Measurements from ENCODE around the gene CMTM8. TPM values are rescaled to one million over a fixed set of nuclear protein-coding genes. Genes with fewer than 3 reads are reported as not detected.

Gene CMTM8
- total RNA-seq, 2 donors from 2014 or later = 11.7 to 14.2 TPM

- Histone ChIP-seq H3K27ac (no peak overlapping the region), H3K4me3 (no peak overlapping the region), H3K4me1 (no peaks in the 10 kb centered on the region), H3K36me3 (no peaks in the 10 kb centered on the region), H3K9me3 (no peaks in the 10 kb centered on the region), H3K9ac (ENCODE audit: low read depth in 2 of 2, low read length in 2 of 2) (no peak overlapping the region), H3K27me3 (no peaks in the 10 kb centered on the region)
- intact Hi-C loops (cut with DNase I) = no loop called here
- no peak for DNase-seq
- TF ChIP-seq CTCF (IDR thresholded peaks at IDR 0.05) = no peak
These were observed 133.2 kb downstream of the CMTM8 start for GRCh38 chr3:32371461-32372212.

GRCh38 chr3:32372213-32372490 lies 133.7 kb downstream of the CMTM8 start:
- no peak overlapping the region for H3K27ac ChIP-seq
- no peaks in the 10 kb centered on the region for H3K27me3 ChIP-seq
- no peak overlapping the region for H3K4me3 ChIP-seq
- H3K4me1 ChIP-seq = no peaks in the 10 kb centered on the region
- no peak overlapping the region for H3K9ac ChIP-seq (ENCODE audit: low read depth in 2 of 2, low read length in 2 of 2)
- intact Hi-C loops (cut with DNase I) = no loop called here
- H3K9me3 ChIP-seq = no peaks in the 10 kb centered on the region
- H3K36me3 ChIP-seq = no peaks in the 10 kb centered on the region
- DNase-seq = no peak
- TF ChIP-seq CTCF (IDR thresholded peaks at IDR 0.05) = no peak

GRCh38 chr3:32373276-32373675 lies 134.8 kb downstream of the CMTM8 start:
- TF ChIP-seq CTCF (IDR thresholded peaks at IDR 0.05) = no peak
- Histone ChIP-seq H3K9ac (ENCODE audit: low read depth in 2 of 2, low read length in 2 of 2) (no peak overlapping the region), H3K27ac (no peak overlapping the region), H3K4me1 (no peaks in the 10 kb centered on the region), H3K36me3 (no peaks in the 10 kb centered on the region), H3K27me3 (no peaks in the 10 kb centered on the region), H3K9me3 (no peaks in the 10 kb centered on the region), H3K4me3 (no peak overlapping the region)
- no peak for DNase-seq
- intact Hi-C loops (cut with DNase I) = no loop called here

- intact Hi-C loops (cut with DNase I) = loop anchor here (2.0 kb wide), 1 partner anchor 95 kb away; no protein-coding TSS in a partner anchor
- no peaks in the 10 kb centered on the region for H3K36me3 ChIP-seq
- no peak for DNase-seq
- no peak overlapping the region for H3K9ac ChIP-seq (ENCODE audit: low read depth in 2 of 2, low read length in 2 of 2)
- no peaks in the 10 kb centered on the region for H3K27me3 ChIP-seq
- no peak overlapping the region for H3K27ac ChIP-seq
- no peak for TF ChIP-seq CTCF (IDR thresholded peaks at IDR 0.05)
- H3K4me3 ChIP-seq = no peak overlapping the region
- no peaks in the 10 kb centered on the region for H3K4me1 ChIP-seq
- H3K9me3 ChIP-seq = no peaks in the 10 kb centered on the region
These were observed 135.4 kb downstream of the CMTM8 start for GRCh38 chr3:32373844-32374243.

GRCh38 chr3:32374788-32375595 lies 136.5 kb downstream of the CMTM8 start:
- TF ChIP-seq CTCF (IDR thresholded peaks at IDR 0.05) = peak; percentile 46
- Histone ChIP-seq H3K9ac (ENCODE audit: low read depth in 2 of 2, low read length in 2 of 2) (no peak overlapping the region), H3K9me3 (no peaks in the 10 kb centered on the region), H3K27ac (no peak overlapping the region), H3K4me3 (no peak overlapping the region), H3K36me3 (no peaks in the 10 kb centered on the region), H3K27me3 (no peaks in the 10 kb centered on the region), H3K4me1 (no peaks in the 10 kb centered on the region)
- intact Hi-C loops (cut with DNase I) = loop anchor here (2.0 kb wide), 1 partner anchor 94 kb away; no protein-coding TSS in a partner anchor
- DNase-seq = peak; percentile 82

All from colonic mucosa (tissue), 4 donors.